ENCODE data around the gene SSR4.

Gene SSR4

GRCh38 chrX:153780678-153781427 lies 13.6 kb upstream of the SSR4 start, which contains the start of gene SRPK3:
Gene SRPK3, plus strand, starts transcription at chrX:153781041. Its CDS starts 46 bp downstream, at chrX:153781087.
- DNase-seq (ENCODE audit: low spot score), result peak; percentile 43

- peak; percentile 37 for DNase-seq (ENCODE audit: low spot score)
Observed at GRCh38 chrX:153781428-153782047, 12.9 kb upstream of the SSR4 start.

- no peak for DNase-seq (ENCODE audit: low spot score)
Observed at GRCh38 chrX:153782313-153782712, 12.2 kb upstream of the SSR4 start.

GRCh38 chrX:153782871-153783270 lies 11.6 kb upstream of the SSR4 start:
- DNase-seq (ENCODE audit: low spot score), result no peak

GRCh38 chrX:153783378-153784013 lies 11.0 kb upstream of the SSR4 start:
- DNase-seq (ENCODE audit: low spot score), result no peak

GRCh38 chrX:153784325-153784967 lies 10.0 kb upstream of the SSR4 start:
- DNase-seq (ENCODE audit: low spot score), result no peak

- DNase-seq (ENCODE audit: low spot score), result no peak
Observed at GRCh38 chrX:153786669-153787068, 7.8 kb upstream of the SSR4 start.

GRCh38 chrX:153789654-153790053 lies 4.8 kb upstream of the SSR4 start:
- DNase-seq (ENCODE audit: low spot score), result no peak

- no peak for DNase-seq (ENCODE audit: low spot score)
Observed at GRCh38 chrX:153791104-153791852, 3.2 kb upstream of the SSR4 start.

- no peak for DNase-seq (ENCODE audit: low spot score)
Observed at GRCh38 chrX:153792368-153792767, 2.1 kb upstream of the SSR4 start.

- DNase-seq (ENCODE audit: low spot score), result no peak
Observed at GRCh38 chrX:153793291-153793690, 1.2 kb upstream of the SSR4 start.

GRCh38 chrX:153794897-153795816 lies 689 bp downstream of the SSR4 start:
- peak; percentile 23 for DNase-seq (ENCODE audit: low spot score)

- no peak for DNase-seq (ENCODE audit: low spot score)
Observed at GRCh38 chrX:153797415-153798015, 3.0 kb downstream of the SSR4 start.

- no peak for DNase-seq (ENCODE audit: low spot score)
Observed at GRCh38 chrX:153799326-153799725, 4.9 kb downstream of the SSR4 start.

- DNase-seq (ENCODE audit: low spot score), result no peak
Observed at GRCh38 chrX:153800177-153800722, 5.8 kb downstream of the SSR4 start.

GRCh38 chrX:153800746-153801145 lies 6.3 kb downstream of the SSR4 start:
- no peak for DNase-seq (ENCODE audit: low spot score)

GRCh38 chrX:153801669-153802068 lies 7.2 kb downstream of the SSR4 start:
- DNase-seq (ENCODE audit: low spot score), result no peak

- no peak for DNase-seq (ENCODE audit: low spot score)
Observed at GRCh38 chrX:153802513-153803045, 8.1 kb downstream of the SSR4 start.

GRCh38 chrX:153803211-153804099 lies 9.0 kb downstream of the SSR4 start:
- no peak for DNase-seq (ENCODE audit: low spot score)
